NCI-H1105 (cell line): Measurements from ENCODE around the gene NOVA1.

Source experiments
- DNase-seq: peaks from one replicate; lab custom pipeline; 2025; lab: John Stamatoyannopoulos, UW

Gene NOVA1

DNA sequence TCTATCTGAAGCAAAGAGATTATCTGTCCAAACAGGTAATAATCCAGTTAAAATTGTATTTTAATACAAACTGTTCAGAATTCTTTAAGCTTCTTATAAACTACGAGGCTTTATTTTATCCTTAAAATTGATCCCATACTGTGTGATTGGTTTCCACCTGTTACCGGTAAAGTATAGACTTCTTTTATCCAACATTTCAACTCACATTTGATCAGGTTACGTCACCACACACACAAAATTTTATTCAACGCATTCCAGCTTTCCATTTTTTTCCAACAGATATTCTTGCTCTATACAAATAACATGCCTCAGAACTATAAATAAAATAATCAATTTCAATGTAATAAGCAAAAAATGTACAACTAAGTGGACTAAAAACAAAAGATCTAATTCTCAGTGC, 4.5 kb downstream of the NOVA1 start:
- DNase-seq = no peak

DNA sequence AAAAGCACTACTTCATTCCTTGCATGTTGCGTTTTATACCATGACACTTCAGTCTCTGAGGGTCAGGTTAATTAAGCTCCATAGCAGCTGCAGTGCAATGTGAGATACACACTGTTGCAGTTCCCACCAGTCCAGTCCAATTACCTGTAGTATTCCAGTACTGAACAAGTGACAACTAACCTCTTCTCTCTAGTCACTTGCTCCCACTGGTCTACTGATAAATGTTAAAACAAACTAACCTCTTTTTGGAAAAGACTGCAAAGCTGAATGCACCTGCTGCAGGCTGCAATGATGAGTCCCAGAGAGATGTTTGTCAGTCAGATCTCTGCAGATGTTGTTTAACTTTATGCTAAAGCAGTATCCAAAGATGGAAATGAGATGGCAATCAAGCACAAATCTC, 7.9 kb downstream of the NOVA1 start:
- no peak for DNase-seq

GRCh38 chr14:26577711-26578110, 20.1 kb downstream of the NOVA1 start:
- DNase-seq = no peak

DNA sequence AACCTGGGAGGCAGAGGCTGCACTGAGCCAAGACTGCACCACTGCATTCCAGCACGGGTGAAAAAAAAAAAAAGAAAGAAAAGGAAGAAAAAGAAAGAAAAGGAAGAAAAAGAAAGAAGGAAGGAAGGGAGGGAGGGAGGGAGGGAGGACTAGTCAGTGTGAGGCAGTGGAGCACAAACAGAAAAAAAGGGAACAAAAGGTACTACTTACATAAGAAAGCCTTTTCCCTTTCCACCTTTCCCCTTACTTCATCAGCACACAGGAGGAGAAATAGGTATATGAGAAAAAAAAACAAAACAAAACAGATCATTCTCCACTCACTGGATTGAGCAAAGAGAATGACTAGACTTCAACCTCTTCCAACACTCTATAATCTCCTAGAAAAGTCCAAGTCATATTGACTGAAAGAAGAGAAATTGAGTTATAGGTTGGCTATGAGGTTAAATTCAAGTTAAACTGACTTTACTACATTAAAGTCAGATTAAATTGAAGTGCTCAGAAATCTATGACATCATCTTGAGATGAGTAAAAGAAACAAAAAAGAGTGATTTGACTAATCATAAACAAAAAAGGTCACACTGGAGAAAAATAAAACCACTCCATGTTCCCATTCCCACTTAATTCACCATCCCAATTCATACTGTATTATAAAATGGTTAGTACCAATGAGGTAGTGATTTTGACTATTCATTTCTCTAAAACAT, 43.6 kb downstream of the NOVA1 start:
- DNase-seq = no peak

GRCh38 chr14:26549571-26549970, 48.3 kb downstream of the NOVA1 start:
- no peak for DNase-seq

DNA sequence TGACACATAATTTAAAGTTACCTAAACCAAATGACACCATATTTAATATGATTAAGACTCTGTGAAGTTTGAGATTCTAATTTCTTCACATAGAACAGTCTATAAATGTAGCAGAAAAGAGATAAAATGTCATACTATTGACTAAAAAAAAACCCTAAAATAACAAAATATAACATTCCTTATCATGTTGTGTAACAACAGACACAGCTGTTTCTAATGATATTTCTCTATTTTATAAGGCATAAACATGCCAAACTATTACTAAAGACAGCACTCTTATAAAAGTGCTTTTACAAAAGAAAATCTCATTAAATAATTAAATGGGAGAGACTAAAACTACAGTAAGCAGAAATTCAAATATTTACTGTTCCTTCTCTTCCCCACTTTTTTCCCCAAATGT, 49.4 kb downstream of the NOVA1 start:
- no peak for DNase-seq

- DNase-seq = no peak
Observed at GRCh38 chr14:26538176-26538575, 59.7 kb downstream of the NOVA1 start.

DNA sequence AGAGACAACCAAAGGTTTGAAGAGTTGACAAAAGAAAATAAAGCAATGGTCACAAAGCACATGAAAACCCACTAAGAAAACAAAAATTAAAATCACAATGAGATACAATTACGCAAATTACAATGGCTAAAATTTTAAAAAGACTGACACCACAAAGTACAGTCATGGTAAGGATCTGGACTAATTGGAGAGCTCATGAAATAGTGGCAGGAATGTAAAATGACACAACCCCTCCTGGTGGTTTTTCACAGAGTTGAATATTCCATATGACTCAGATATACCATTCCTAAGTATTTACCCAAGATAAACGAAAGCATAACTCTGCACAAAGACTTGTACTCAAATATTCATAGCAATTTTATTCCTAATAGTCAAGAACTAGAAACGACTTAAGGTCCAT, 65.9 kb downstream of the NOVA1 start:
- DNase-seq = no peak

- DNase-seq = no peak
Observed at GRCh38 chr14:26528415-26529182, 69.2 kb downstream of the NOVA1 start.

DNA sequence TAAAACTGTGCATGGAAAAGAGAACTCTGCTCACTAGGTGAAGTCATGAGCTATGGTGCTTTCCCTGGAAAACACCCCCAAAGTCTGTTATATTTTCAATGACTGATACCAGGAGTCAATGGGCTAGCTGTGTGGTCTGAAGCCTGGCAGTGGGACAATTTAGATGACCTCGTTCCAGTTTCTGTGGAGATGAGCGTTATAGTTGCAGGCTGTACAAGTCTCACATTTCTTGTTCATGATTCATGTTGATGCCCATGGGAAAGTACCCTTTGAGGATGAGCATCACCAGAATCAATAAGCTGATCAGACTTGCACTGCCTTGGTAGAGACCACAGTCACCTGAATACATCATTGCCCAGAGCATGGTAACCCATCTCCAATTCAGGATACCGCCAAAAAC, 70.7 kb downstream of the NOVA1 start:
- DNase-seq = no peak

GRCh38 chr14:26526137-26526536, 71.7 kb downstream of the NOVA1 start:
- no peak for DNase-seq

DNA sequence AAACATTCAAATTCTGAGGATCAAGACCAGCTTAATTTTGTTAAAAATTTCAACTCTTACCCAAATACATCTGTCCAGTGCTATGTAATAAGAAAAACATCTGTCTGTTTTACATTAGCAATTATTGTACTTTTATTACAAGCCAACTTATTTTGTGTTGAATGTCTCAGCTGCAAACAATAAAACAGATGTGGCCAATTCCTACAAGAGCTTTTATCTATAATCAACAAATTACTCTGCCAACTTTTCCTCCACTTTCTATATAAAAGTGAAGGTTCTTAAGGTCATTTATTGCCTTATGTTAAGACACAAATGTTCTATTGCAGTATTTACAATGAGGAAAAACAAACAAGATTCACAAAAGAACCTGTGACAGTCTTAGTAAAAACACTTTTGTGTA, 72.7 kb downstream of the NOVA1 start:
- DNase-seq = no peak

GRCh38 chr14:26522967-26523366, 74.9 kb downstream of the NOVA1 start:
- no peak for DNase-seq

GRCh38 chr14:26517771-26518170, 80.1 kb downstream of the NOVA1 start:
- no peak for DNase-seq

- no peak for DNase-seq
Observed at GRCh38 chr14:26500028-26500427, 97.8 kb downstream of the NOVA1 start.

DNA sequence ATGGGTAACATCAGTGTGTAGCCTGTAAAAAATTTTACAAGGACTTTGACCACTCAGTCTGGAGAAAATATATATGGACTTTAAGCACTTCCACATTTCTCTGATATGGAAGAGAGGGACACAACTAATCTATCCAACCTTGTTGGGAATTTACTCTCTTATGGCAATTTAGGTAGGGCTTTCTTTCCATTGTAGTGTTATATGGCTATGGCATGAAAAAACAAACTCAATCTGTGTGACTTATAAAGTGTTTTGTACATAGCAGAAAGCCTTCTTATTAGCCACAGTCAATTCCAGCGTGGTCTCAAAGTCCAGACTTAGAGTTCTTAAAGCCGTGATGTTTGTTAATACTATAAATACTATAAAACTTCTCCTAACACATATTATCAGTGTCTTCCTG, 98.3 kb downstream of the NOVA1 start:
- DNase-seq = no peak

GRCh38 chr14:26486922-26487321, 110.9 kb downstream of the NOVA1 start:
- no peak for DNase-seq

DNA sequence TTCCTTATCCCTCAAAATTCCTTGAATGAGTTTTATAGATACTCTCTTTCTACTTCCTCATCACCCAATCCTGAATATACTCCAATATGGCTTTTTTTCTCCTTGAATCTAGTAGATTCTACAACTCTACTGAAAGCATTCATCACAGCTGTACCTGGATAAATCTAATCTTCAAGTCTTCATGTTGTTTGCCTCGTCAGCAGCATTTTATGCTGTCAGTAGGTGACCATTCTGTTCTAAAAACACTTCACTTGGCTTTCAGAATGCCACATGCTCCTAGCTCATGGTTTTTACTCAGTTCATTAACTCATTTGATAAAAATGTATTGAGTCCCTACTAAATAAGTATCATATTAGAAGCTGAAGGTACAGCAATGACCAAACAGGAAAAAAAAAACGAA, 113.3 kb downstream of the NOVA1 start:
- DNase-seq = no peak

- no peak for DNase-seq
Observed at GRCh38 chr14:26478967-26479366, 118.9 kb downstream of the NOVA1 start.

DNA sequence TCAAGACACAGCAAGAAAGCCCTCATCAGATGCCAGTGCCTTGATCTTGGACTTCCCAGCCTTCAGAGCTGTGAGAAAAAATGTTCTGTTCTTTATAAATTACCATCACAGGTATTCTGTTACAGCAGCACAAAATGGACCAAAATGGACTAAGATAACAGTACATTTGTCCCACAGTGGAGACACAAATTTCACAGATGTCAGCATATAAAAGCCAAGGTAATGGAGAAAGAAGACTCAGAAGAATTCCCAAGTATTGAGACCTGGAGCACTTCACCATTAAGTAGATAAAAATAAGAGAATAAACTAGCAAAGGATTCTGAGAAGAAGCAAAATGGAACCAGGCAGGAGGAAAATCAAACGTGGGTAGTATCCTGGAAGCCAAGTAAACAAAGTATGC, 131.0 kb downstream of the NOVA1 start:
- no peak for DNase-seq

DNA sequence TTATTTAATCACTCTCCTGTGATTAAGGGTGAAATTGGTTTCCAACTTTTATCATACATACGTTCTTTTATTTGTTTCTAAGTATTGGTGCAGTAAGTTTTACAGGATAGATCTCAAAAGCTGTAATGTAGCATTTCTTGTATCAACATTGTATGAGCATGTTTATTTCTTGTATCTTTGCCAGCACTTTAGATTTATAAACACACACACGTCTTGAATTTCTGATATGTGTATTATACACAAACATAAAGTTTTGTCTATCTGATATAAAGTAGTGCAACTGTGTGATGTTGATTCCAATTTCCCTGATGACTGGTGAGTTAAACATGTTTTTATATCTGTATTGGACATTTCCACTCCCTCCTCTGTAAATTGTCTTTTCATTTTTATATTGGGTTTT, 134.7 kb downstream of the NOVA1 start:
- DNase-seq = no peak

DNA sequence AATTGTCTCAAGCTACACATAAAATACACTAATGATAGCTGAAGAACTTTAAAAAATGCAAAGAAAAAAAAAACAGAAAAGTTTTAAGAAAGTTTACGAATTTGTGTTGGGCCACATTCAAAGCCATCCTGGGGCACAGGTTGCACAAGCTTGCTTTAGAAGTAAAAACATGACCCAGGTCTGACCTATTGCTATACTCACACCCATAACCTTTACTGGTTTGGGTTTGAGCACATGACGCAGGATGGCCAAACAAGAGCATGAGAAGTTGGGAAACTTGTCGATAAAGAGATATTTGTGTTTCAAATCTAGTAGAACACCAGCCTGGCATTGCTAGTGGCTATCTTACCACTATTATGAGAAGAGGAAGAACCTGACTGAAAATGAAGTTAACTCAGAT, 143.7 kb downstream of the NOVA1 start:
- DNase-seq = no peak

GRCh38 chr14:26448181-26448855, 149.5 kb downstream of the NOVA1 start:
- DNase-seq = peak; percentile 21
